WTC11 (cell line): Measurements from ENCODE around the gene TRIM7. TPM values are rescaled to one million over a fixed set of nuclear protein-coding genes. Genes with fewer than 3 reads are reported as not detected.

Experiments
- ATF1 ChIP-seq: sonication (generic); formaldehyde crosslinking; IDR thresholded peaks from 2 replicates; pipeline ENCODE4 v1.8.1; 2023; ENCODE audit warnings: mild to moderate bottlenecking, moderate library complexity, missing genetic modification reagents
- CREB1 ChIP-seq: sonication (generic); formaldehyde crosslinking; IDR thresholded peaks from 2 replicates; pipeline ENCODE4 v1.8.0; 2023; ENCODE audit warnings: mild to moderate bottlenecking, missing genetic modification reagents
- CREM ChIP-seq: sonication (generic); formaldehyde crosslinking; IDR thresholded peaks from 2 replicates; pipeline ENCODE4 v1.8.1; 2022; ENCODE audit warnings: mild to moderate bottlenecking, missing genetic modification reagents, moderate library complexity
- EMX1 ChIP-seq: fragments of 250-450 bp; sonication (Bioruptor Pico); IDR thresholded peaks from 2 replicates; pipeline ENCODE4 v1.8.0; 2021; ENCODE audit warnings: mild to moderate bottlenecking
- FOXK1 ChIP-seq: sonication (generic); formaldehyde crosslinking; IDR thresholded peaks from 2 replicates; pipeline ENCODE4 v1.8.0; 2022; ENCODE audit warnings: mild to moderate bottlenecking, moderate library complexity, missing genetic modification reagents
- GABPB1 ChIP-seq: sonication (generic); formaldehyde crosslinking; IDR thresholded peaks from 2 replicates; pipeline ENCODE4 v1.8.1; 2023; ENCODE audit warnings: mild to moderate bottlenecking, missing genetic modification reagents
- HMGA2 ChIP-seq: fragments of 250-450 bp; sonication (Bioruptor Pico); IDR thresholded peaks from 2 replicates; pipeline ENCODE4 v1.4.0; 2021; ENCODE audit warnings: mild to moderate bottlenecking, moderate library complexity
- JUN ChIP-seq: sonication (generic); formaldehyde crosslinking; IDR thresholded peaks from 2 replicates; pipeline ENCODE4 v1.8.0; 2023; ENCODE audit warnings: mild to moderate bottlenecking, missing genetic modification reagents
- NFATC4 ChIP-seq: fragments of 250-450 bp; sonication (Bioruptor Pico); IDR thresholded peaks from 2 replicates; pipeline ENCODE4 v1.9.0; 2021; ENCODE audit warnings: mild to moderate bottlenecking
- NFE2L1 ChIP-seq: sonication (generic); formaldehyde crosslinking; IDR thresholded peaks from 2 replicates; pipeline ENCODE4 v1.8.1; 2023; ENCODE audit warnings: missing genetic modification reagents
- NR1H2 ChIP-seq: sonication (generic); formaldehyde crosslinking; IDR thresholded peaks from 2 replicates; pipeline ENCODE4 v1.9.0; 2021; ENCODE audit warnings: mild to moderate bottlenecking, moderate library complexity, missing genetic modification reagents
- OVOL2 ChIP-seq: fragments of 250-450 bp; sonication (Bioruptor Pico); IDR thresholded peaks from 2 replicates; pipeline ENCODE4 v1.9.0; 2021; ENCODE audit warnings: mild to moderate bottlenecking, borderline replicate concordance
- PRDM15 ChIP-seq: sonication (generic); formaldehyde crosslinking; IDR thresholded peaks from 2 replicates; pipeline ENCODE4 v1.8.0; 2022; ENCODE audit warnings: missing genetic modification reagents
- PRRX2 ChIP-seq: fragments of 250-450 bp; sonication (Bioruptor Pico); IDR thresholded peaks from 2 replicates; pipeline ENCODE4 v1.8.0; 2021; ENCODE audit warnings: mild to moderate bottlenecking
- TEAD1 ChIP-seq: sonication (generic); formaldehyde crosslinking; IDR thresholded peaks from 2 replicates; pipeline ENCODE4 v1.8.0; 2022; ENCODE audit warnings: mild to moderate bottlenecking, missing genetic modification reagents
- ZNF232 ChIP-seq: sonication (generic); formaldehyde crosslinking; IDR thresholded peaks from 2 replicates; pipeline ENCODE4 v1.8.0; 2022; ENCODE audit warnings: mild to moderate bottlenecking, missing genetic modification reagents
- ZNF317 ChIP-seq: sonication (generic); formaldehyde crosslinking; IDR thresholded peaks from 2 replicates; pipeline ENCODE4 v1.8.1; 2023; ENCODE audit warnings: low read depth, mild to moderate bottlenecking, moderate library complexity, missing genetic modification reagents, borderline replicate concordance
- total RNA-seq: library from RNA; stranded (reverse); gene quantifications from 3 replicates; pipeline ENCODE4 v1.2.3, GENCODE V29; 2021
- TF ChIP-seq, protein P1 (sequence below): sonication (generic); formaldehyde crosslinking; IDR thresholded peaks from 2 replicates; pipeline ENCODE4 v1.8.0; 2023; ENCODE audit warnings: mild to moderate bottlenecking, missing genetic modification reagents
- TF ChIP-seq, protein P2 (sequence below): sonication (generic); formaldehyde crosslinking; IDR thresholded peaks from 2 replicates; pipeline ENCODE4 v1.8.0; 2023; ENCODE audit warnings: missing genetic modification reagents
- TF ChIP-seq, protein P3 (sequence below): fragments of 250-450 bp; sonication (Bioruptor Pico); IDR thresholded peaks from 2 replicates; pipeline ENCODE4 v1.9.0; 2021; ENCODE audit warnings: mild to moderate bottlenecking, borderline replicate concordance
- TF ChIP-seq, protein P4 (sequence below): sonication (generic); formaldehyde crosslinking; IDR thresholded peaks from 2 replicates; pipeline ENCODE4 v1.8.1; 2023; ENCODE audit warnings: mild to moderate bottlenecking, missing genetic modification reagents
- TF ChIP-seq, protein P5 (sequence below): fragments of 250-450 bp; sonication (Bioruptor Pico); IDR thresholded peaks from 2 replicates; pipeline ENCODE4 v1.9.0; 2021; ENCODE audit warnings: mild to moderate bottlenecking
- TF ChIP-seq, protein P6 (sequence below): sonication (generic); formaldehyde crosslinking; IDR thresholded peaks from 2 replicates; pipeline ENCODE4 v1.8.0; 2022; ENCODE audit warnings: mild to moderate bottlenecking, missing genetic modification reagents

The TRIM7 gene
- total RNA-seq, 1 experiment from 2014 or later: 1.4 TPM

- TF ChIP-seq PRDM15 (CRISPR knock-in tag) (no peak), OVOL2 (CRISPR knock-in tag) (peak; percentile 88), EMX1 (CRISPR knock-in tag) (0 out of 2 replicates have a peak, but pooled peaks have one; percentile 84), CREB1 (CRISPR knock-in tag) (no peak), NR1H2 (CRISPR knock-in tag) (0 out of 2 replicates have a peak, but pooled peaks have one; percentile 34), NFATC4 (peak; percentile 89), ATF1 (no peak), FOXK1 (CRISPR knock-in tag) (peak; percentile 11; the same call in 1 of the 2 replicates), HMGA2 (CRISPR knock-in tag) (peak; percentile 15; the same call in 1 of the 2 replicates), GABPB1 (CRISPR knock-in tag) (peak; percentile 34; the same call in 1 of the 2 replicates), NFE2L1 (CRISPR knock-in tag) (peak; percentile 47; the same call in 1 of the 2 replicates), CREM (CRISPR knock-in tag) (peak; percentile 59), ZNF317 (CRISPR knock-in tag) (0 out of 2 replicates have a peak, but pooled peaks have one; percentile 9), PRRX2 (peak; percentile 91), JUN (no peak), TEAD1 (CRISPR knock-in tag) (peak; percentile 94), ZNF232 (0 out of 2 replicates have a peak, but pooled peaks have one; percentile 36)
- TF ChIP-seq, protein P1, sequence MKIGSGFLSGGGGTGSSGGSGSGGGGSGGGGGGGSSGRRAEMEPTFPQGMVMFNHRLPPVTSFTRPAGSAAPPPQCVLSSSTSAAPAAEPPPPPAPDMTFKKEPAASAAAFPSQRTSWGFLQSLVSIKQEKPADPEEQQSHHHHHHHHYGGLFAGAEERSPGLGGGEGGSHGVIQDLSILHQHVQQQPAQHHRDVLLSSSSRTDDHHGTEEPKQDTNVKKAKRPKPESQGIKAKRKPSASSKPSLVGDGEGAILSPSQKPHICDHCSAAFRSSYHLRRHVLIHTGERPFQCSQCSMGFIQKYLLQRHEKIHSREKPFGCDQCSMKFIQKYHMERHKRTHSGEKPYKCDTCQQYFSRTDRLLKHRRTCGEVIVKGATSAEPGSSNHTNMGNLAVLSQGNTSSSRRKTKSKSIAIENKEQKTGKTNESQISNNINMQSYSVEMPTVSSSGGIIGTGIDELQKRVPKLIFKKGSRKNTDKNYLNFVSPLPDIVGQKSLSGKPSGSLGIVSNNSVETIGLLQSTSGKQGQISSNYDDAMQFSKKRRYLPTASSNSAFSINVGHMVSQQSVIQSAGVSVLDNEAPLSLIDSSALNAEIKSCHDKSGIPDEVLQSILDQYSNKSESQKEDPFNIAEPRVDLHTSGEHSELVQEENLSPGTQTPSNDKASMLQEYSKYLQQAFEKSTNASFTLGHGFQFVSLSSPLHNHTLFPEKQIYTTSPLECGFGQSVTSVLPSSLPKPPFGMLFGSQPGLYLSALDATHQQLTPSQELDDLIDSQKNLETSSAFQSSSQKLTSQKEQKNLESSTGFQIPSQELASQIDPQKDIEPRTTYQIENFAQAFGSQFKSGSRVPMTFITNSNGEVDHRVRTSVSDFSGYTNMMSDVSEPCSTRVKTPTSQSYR (CRISPR knock-in tag): no peak
- TF ChIP-seq, protein P2, sequence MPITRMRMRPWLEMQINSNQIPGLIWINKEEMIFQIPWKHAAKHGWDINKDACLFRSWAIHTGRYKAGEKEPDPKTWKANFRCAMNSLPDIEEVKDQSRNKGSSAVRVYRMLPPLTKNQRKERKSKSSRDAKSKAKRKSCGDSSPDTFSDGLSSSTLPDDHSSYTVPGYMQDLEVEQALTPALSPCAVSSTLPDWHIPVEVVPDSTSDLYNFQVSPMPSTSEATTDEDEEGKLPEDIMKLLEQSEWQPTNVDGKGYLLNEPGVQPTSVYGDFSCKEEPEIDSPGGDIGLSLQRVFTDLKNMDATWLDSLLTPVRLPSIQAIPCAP: peak; percentile 49; the same call in 1 of the 2 replicates
- TF ChIP-seq, protein P3, sequence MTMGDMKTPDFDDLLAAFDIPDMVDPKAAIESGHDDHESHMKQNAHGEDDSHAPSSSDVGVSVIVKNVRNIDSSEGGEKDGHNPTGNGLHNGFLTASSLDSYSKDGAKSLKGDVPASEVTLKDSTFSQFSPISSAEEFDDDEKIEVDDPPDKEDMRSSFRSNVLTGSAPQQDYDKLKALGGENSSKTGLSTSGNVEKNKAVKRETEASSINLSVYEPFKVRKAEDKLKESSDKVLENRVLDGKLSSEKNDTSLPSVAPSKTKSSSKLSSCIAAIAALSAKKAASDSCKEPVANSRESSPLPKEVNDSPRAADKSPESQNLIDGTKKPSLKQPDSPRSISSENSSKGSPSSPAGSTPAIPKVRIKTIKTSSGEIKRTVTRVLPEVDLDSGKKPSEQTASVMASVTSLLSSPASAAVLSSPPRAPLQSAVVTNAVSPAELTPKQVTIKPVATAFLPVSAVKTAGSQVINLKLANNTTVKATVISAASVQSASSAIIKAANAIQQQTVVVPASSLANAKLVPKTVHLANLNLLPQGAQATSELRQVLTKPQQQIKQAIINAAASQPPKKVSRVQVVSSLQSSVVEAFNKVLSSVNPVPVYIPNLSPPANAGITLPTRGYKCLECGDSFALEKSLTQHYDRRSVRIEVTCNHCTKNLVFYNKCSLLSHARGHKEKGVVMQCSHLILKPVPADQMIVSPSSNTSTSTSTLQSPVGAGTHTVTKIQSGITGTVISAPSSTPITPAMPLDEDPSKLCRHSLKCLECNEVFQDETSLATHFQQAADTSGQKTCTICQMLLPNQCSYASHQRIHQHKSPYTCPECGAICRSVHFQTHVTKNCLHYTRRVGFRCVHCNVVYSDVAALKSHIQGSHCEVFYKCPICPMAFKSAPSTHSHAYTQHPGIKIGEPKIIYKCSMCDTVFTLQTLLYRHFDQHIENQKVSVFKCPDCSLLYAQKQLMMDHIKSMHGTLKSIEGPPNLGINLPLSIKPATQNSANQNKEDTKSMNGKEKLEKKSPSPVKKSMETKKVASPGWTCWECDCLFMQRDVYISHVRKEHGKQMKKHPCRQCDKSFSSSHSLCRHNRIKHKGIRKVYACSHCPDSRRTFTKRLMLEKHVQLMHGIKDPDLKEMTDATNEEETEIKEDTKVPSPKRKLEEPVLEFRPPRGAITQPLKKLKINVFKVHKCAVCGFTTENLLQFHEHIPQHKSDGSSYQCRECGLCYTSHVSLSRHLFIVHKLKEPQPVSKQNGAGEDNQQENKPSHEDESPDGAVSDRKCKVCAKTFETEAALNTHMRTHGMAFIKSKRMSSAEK (CRISPR knock-in tag): peak; percentile 77; the same call in 1 of the 2 replicates
- TF ChIP-seq, protein P4, sequence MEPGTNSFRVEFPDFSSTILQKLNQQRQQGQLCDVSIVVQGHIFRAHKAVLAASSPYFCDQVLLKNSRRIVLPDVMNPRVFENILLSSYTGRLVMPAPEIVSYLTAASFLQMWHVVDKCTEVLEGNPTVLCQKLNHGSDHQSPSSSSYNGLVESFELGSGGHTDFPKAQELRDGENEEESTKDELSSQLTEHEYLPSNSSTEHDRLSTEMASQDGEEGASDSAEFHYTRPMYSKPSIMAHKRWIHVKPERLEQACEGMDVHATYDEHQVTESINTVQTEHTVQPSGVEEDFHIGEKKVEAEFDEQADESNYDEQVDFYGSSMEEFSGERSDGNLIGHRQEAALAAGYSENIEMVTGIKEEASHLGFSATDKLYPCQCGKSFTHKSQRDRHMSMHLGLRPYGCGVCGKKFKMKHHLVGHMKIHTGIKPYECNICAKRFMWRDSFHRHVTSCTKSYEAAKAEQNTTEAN: peak; percentile 4
- TF ChIP-seq, protein P5, sequence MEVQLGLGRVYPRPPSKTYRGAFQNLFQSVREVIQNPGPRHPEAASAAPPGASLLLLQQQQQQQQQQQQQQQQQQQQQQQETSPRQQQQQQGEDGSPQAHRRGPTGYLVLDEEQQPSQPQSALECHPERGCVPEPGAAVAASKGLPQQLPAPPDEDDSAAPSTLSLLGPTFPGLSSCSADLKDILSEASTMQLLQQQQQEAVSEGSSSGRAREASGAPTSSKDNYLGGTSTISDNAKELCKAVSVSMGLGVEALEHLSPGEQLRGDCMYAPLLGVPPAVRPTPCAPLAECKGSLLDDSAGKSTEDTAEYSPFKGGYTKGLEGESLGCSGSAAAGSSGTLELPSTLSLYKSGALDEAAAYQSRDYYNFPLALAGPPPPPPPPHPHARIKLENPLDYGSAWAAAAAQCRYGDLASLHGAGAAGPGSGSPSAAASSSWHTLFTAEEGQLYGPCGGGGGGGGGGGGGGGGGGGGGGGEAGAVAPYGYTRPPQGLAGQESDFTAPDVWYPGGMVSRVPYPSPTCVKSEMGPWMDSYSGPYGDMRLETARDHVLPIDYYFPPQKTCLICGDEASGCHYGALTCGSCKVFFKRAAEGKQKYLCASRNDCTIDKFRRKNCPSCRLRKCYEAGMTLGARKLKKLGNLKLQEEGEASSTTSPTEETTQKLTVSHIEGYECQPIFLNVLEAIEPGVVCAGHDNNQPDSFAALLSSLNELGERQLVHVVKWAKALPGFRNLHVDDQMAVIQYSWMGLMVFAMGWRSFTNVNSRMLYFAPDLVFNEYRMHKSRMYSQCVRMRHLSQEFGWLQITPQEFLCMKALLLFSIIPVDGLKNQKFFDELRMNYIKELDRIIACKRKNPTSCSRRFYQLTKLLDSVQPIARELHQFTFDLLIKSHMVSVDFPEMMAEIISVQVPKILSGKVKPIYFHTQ: peak; percentile 89
- TF ChIP-seq, protein P6, sequence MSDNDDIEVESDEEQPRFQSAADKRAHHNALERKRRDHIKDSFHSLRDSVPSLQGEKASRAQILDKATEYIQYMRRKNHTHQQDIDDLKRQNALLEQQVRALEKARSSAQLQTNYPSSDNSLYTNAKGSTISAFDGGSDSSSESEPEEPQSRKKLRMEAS (CRISPR knock-in tag): peak; percentile 63
Measured at GRCh38 chr5:181221792-181222629, 17.0 kb upstream of the TRIM7 start (continued).
